IMR-90 (cell line): ENCODE data around the gene TMCC3. TPM values are rescaled to one million over a fixed set of nuclear protein-coding genes. Genes with fewer than 3 reads are reported as not detected.

Source experiments
- ATAC-seq: fragments of 200-7000 bp; cut with Tn5 transposase; 2 replicates; pipeline ENCODE4 v1.9.1; 2020; ENCODE audit warnings: low read depth, mild to moderate bottlenecking, moderate library complexity
- BruUV-seq: library from RNA; stranded (reverse); fragments of 400-500 nt; replicated peaks from 2 replicates; lab custom pipeline; 2021; lab: Mats Ljungman, UMichigan
- CTCF ChIA-PET: fragments of 300-600 bp; formaldehyde crosslinking; extraction: SDS; loops from one replicate; lab custom pipeline; 2021; ENCODE audit warnings: antibody characterized with exemption; lab: Yijun Ruan, JAX
- POLR2A ChIA-PET: fragments of 300-600 bp; sonication (Branson Sonifier 250); formaldehyde crosslinking; loops from one replicate; lab custom pipeline; 2022; ENCODE audit warnings: antibody characterized with exemption; ENCODE audit not compliant: unreplicated experiment; lab: Charles Lee
- DNase-seq: peaks from one replicate; pipeline ENCODE4 v3.0.0; 2013
- H2AFZ ChIP-seq: replicated peaks from 2 replicates; pipeline ENCODE3; 2013; ENCODE audit warnings: low read length, mild to moderate bottlenecking; ENCODE audit not compliant: poor library complexity
- H2AK5ac ChIP-seq: 2 replicates; pipeline ENCODE4 v1.6.1; 2013; ENCODE audit warnings: low read depth, low read length, inconsistent platforms
- H2AK9ac ChIP-seq: replicated peaks from 2 replicates; pipeline ENCODE3; 2013; ENCODE audit warnings: mild to moderate bottlenecking, low read depth, low read length, moderate library complexity; ENCODE audit not compliant: poor library complexity
- H2BK120ac ChIP-seq: 2 replicates; pipeline ENCODE4 v1.6.1; 2013; ENCODE audit warnings: low read depth, low read length, inconsistent platforms
- H2BK15ac ChIP-seq: 3 replicates; pipeline ENCODE4 v1.6.1; 2013; ENCODE audit warnings: low read depth, low read length, inconsistent platforms
- H2BK20ac ChIP-seq: 2 replicates; pipeline ENCODE4 v1.6.1; 2013; ENCODE audit warnings: low read depth, mild to moderate bottlenecking, inconsistent platforms, low read length, moderate library complexity
- H2BK5ac ChIP-seq: 2 replicates; pipeline ENCODE4 v1.6.1; 2013; ENCODE audit warnings: mild to moderate bottlenecking, low read depth, low read length, inconsistent platforms; ENCODE audit not compliant: poor library complexity, severe bottlenecking
- H3K14ac ChIP-seq: replicated peaks from 2 replicates; pipeline ENCODE4 v1.6.1; 2013; ENCODE audit warnings: low read depth, low read length, inconsistent platforms
- H3K18ac ChIP-seq: 2 replicates; pipeline ENCODE4 v1.6.1; 2013; ENCODE audit warnings: low read depth, low read length, control low read depth
- H3K23ac ChIP-seq: 2 replicates; pipeline ENCODE4 v1.6.1; 2013; ENCODE audit warnings: low read depth, low read length, inconsistent platforms
- H3K27ac ChIP-seq: 2 replicates; pipeline ENCODE4 v1.5.1; 2013; ENCODE audit warnings: mild to moderate bottlenecking, control low read depth, low read length; ENCODE audit not compliant: insufficient read depth
- H3K27me3 ChIP-seq: 2 replicates; pipeline ENCODE4 v1.6.1; 2013; ENCODE audit warnings: low read length; ENCODE audit not compliant: control insufficient read depth, insufficient read depth
- H3K36me3 ChIP-seq: 2 replicates; pipeline ENCODE4 v1.6.1; 2013; ENCODE audit warnings: low read length, mixed read lengths; ENCODE audit not compliant: control insufficient read depth, insufficient read depth
- H3K4ac ChIP-seq: 2 replicates; pipeline ENCODE4 v1.6.1; 2013; ENCODE audit warnings: low read depth, low read length, inconsistent platforms
- H3K4me1 ChIP-seq: 2 replicates; pipeline ENCODE4 v1.6.1; 2013; ENCODE audit warnings: low read length, mixed read lengths; ENCODE audit not compliant: control insufficient read depth, insufficient read depth
- H3K4me2 ChIP-seq: 2 replicates; pipeline ENCODE4 v1.6.1; 2013; ENCODE audit warnings: low read depth, mild to moderate bottlenecking, control low read depth, low read length, moderate library complexity
- H3K4me3 ChIP-seq: 2 replicates; pipeline ENCODE4 v1.5.1; 2013; ENCODE audit warnings: low read depth, mild to moderate bottlenecking, control low read depth, low read length, moderate library complexity; ENCODE audit not compliant: insufficient read depth
- H3K56ac ChIP-seq: 2 replicates; pipeline ENCODE4 v1.6.1; 2013; ENCODE audit warnings: low read length, inconsistent platforms; ENCODE audit not compliant: insufficient read depth; ENCODE audit errors: extremely low read depth
- H3K79me1 ChIP-seq, 2 experiments: 2 replicates each; pipeline ENCODE4 v1.6.1; 2013; ENCODE audit warnings: low read length in 2 of 2, inconsistent platforms in 1 of 2, low read depth in 1 of 2
- H3K9ac ChIP-seq: 2 replicates; pipeline ENCODE4 v1.6.1; 2013; ENCODE audit warnings: low read depth, low read length, control low read depth
- H3K9me1 ChIP-seq: 2 replicates; pipeline ENCODE4 v1.6.1; 2013; ENCODE audit warnings: low read length, inconsistent platforms; ENCODE audit not compliant: insufficient read depth
- H3K9me3 ChIP-seq: 2 replicates; pipeline ENCODE4 v1.6.1; 2013; ENCODE audit warnings: low read length; ENCODE audit not compliant: control insufficient read depth, insufficient read depth
- H4K20me1 ChIP-seq: 2 replicates; pipeline ENCODE4 v1.6.1; 2013; ENCODE audit warnings: low read length, inconsistent platforms; ENCODE audit not compliant: insufficient read depth
- H4K5ac ChIP-seq: 2 replicates; pipeline ENCODE4 v1.6.1; 2013; ENCODE audit warnings: mild to moderate bottlenecking, low read depth, low read length, control low read depth
- H4K8ac ChIP-seq, 2 experiments: 2 replicates each; pipeline ENCODE4 v1.6.1; 2013; ENCODE audit warnings: low read depth in 2 of 2, low read length in 2 of 2, control low read depth in 1 of 2, inconsistent platforms in 1 of 2
- H4K91ac ChIP-seq: 2 replicates; pipeline ENCODE4 v1.6.1; 2013; ENCODE audit warnings: low read depth, low read length, inconsistent platforms; ENCODE audit not compliant: insufficient read depth
- CHD1 ChIP-seq: IDR thresholded peaks from 2 replicates; pipeline ENCODE4 v1.6.1; 2012; ENCODE audit warnings: low read depth, low read length, improper control_type of control experiment
- MXI1 ChIP-seq: IDR thresholded peaks from 2 replicates; pipeline ENCODE4 v1.6.1; 2012; ENCODE audit warnings: low read depth, mild to moderate bottlenecking, low read length, moderate library complexity, borderline replicate concordance
- NFE2L2 ChIP-seq: fragments of 150-350 bp; IDR thresholded peaks from 2 replicates; pipeline ENCODE4 v1.6.1; 2016; ENCODE audit warnings: low read depth, mild to moderate bottlenecking, low read length
- RFX5 ChIP-seq: IDR thresholded peaks from 2 replicates; pipeline ENCODE4 v1.8.0; 2012; ENCODE audit warnings: low read depth, mild to moderate bottlenecking, low read length, moderate library complexity
- WGBS, 2 experiments: methylation state at CpG; one replicate each; pipeline versions ENCODE4 v1.1.5 to v1.1.7; 2013; ENCODE audit warnings: missing lambda C conversion rate in 2 of 2; ENCODE audit not compliant: insufficient read length in 1 of 2; ENCODE audit errors: extremely low coverage in 2 of 2; 5-methylcytosine and 5-hydroxymethylcytosine counted together
- dilution Hi-C: fragments of 300-500 bp; cut with HindIII; formaldehyde crosslinking; loops from one replicate; pipeline ENCODE4 v1.14.3; 2018; ENCODE audit warnings: low sequenced_read_pairs; ENCODE audit not compliant: unreplicated experiment
- in situ Hi-C: fragments of 300-500 bp; cut with MboI; formaldehyde crosslinking; loops from 3 replicates; pipeline ENCODE4 v1.14.3; 2019; ENCODE audit warnings: low sequenced_read_pairs, inconsistent platforms, mixed read lengths
- intact Hi-C: fragments of 100-400 bp; cut with micrococcal nuclease; formaldehyde crosslinking; loops from 2 replicates; pipeline ENCODE4 v1.10.0; 2022
- polyA plus RNA-seq, 3 experiments: library from polyadenylated mRNA; depleted of rRNA; stranded (reverse); fragments of >200 nt; gene quantifications; 2 replicates each; pipeline ENCODE4 v1.2.3, GENCODE V29; 2012; ENCODE audit warnings: low replicate concordance in 1 of 3
- total RNA-seq: library from RNA; depleted of rRNA; stranded (reverse); fragments of >200 nt; gene quantifications from 2 replicates; pipeline ENCODE4 v1.2.3, GENCODE V29; 2012
- TF ChIP-seq, protein P1 (sequence below): fragments of 150-350 bp; IDR thresholded peaks from 2 replicates; pipeline ENCODE4 v1.6.1; 2017; ENCODE audit warnings: mild to moderate bottlenecking, antibody characterized with exemption, low read length, low read depth
- TF ChIP-seq, protein P2 (sequence below): fragments of 150-350 bp; IDR thresholded peaks from 2 replicates; pipeline ENCODE4 v1.6.1; 2016; ENCODE audit warnings: low read depth, mild to moderate bottlenecking, low read length, moderate library complexity, borderline replicate concordance

Gene TMCC3
- total and polyA plus RNA-seq, 2 of the 4 experiments (the other 2 are of a cell fraction), result 0.14 to 0.36 TPM

DNA sequence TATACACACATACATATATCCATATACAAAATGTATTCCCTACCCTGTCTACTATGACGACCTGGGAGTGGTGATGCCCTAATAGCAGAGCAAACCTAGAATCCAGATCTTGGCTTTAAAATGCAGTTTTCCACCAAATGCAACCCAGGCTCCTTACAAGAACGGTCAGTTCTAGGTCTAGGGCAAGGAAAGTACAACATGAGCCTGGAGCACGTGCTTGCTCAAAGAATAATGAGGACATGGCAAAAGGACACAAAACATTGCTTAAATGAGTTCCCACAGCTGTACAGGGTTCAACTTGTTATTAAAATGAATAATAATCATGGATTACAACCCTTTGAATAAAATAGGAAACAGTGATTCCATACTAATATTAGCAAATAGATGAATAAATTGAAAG, 94.7 kb downstream of the TMCC3 start:
- no peak overlapping the region for H2AK5ac ChIP-seq
- DNase-seq (no peak), ATAC-seq (no peak)
- no peaks in the 10 kb centered on the region for H3K9me1 ChIP-seq
- no peak overlapping the region for H4K91ac ChIP-seq
- H2BK5ac ChIP-seq, result no peak overlapping the region
- H2AK9ac ChIP-seq, result no peak overlapping the region
- no peaks in the 10 kb centered on the region for H3K79me1 ChIP-seq
- H3K27ac ChIP-seq, result no peak overlapping the region
- no peak overlapping the region for H3K23ac ChIP-seq
- ChIA-PET CTCF (no interaction called here), POLR2A (no interaction called here)
- no TSS peak for BruUV-seq
- peaks cover 2% of the 10 kb centered on the region; the same call in 1 of the 2 replicates for H3K9me3 ChIP-seq
- no CpG with 5 or more reads among the region's 3 CpGs for WGBS, 2 experiments
- H3K4me1 ChIP-seq, result no peaks in the 10 kb centered on the region
- no peak overlapping the region for H4K8ac ChIP-seq
- H3K27me3 ChIP-seq, result peaks cover 6% of the 10 kb centered on the region
- H3K56ac ChIP-seq, result no peak overlapping the region
- no peak overlapping the region for H2BK15ac ChIP-seq
- no peaks in the 10 kb centered on the region for H4K20me1 ChIP-seq
- H3K14ac ChIP-seq, result no peak overlapping the region
- no peak overlapping the region for H3K18ac ChIP-seq
- no peak overlapping the region for H4K5ac ChIP-seq
- no peaks in the 10 kb centered on the region for H3K36me3 ChIP-seq
- no peak overlapping the region for H3K4me3 ChIP-seq
- no peak overlapping the region for H2AFZ ChIP-seq
- no peak overlapping the region for H2BK20ac ChIP-seq
- dilution Hi-C loops, result no loop called here
- H3K4me2 ChIP-seq, result no peak overlapping the region
- no peak for TF ChIP-seq MXI1
- TF ChIP-seq NFE2L2, result no peak
- TF ChIP-seq, protein P1, sequence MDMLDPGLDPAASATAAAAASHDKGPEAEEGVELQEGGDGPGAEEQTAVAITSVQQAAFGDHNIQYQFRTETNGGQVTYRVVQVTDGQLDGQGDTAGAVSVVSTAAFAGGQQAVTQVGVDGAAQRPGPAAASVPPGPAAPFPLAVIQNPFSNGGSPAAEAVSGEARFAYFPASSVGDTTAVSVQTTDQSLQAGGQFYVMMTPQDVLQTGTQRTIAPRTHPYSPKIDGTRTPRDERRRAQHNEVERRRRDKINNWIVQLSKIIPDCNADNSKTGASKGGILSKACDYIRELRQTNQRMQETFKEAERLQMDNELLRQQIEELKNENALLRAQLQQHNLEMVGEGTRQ, result no peak
- no peak for TF ChIP-seq CHD1
- no peak for TF ChIP-seq RFX5
- TF ChIP-seq, protein P2, sequence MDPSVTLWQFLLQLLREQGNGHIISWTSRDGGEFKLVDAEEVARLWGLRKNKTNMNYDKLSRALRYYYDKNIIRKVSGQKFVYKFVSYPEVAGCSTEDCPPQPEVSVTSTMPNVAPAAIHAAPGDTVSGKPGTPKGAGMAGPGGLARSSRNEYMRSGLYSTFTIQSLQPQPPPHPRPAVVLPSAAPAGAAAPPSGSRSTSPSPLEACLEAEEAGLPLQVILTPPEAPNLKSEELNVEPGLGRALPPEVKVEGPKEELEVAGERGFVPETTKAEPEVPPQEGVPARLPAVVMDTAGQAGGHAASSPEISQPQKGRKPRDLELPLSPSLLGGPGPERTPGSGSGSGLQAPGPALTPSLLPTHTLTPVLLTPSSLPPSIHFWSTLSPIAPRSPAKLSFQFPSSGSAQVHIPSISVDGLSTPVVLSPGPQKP, result no peak
- no peak overlapping the region for H3K4ac ChIP-seq
- intact Hi-C loops, result loop anchor here (10.0 kb wide), 1 partner anchor 1279 kb away; no protein-coding TSS in a partner anchor
- no peak overlapping the region for H2BK120ac ChIP-seq
- in situ Hi-C loops, result no loop called here
- H3K9ac ChIP-seq, result no peak overlapping the region
